ENCODE results near the gene PHACTR2.

Gene PHACTR2

GRCh38 chr6:143675382-143675900, 2.3 kb upstream of the PHACTR2 start:
- H2AK5ac ChIP-seq (ENCODE audit: low read length) = no peak overlapping the region
- H3K36me3 ChIP-seq (ENCODE audit: control insufficient read depth in 1 of 2, insufficient read depth in 2 of 2, low read length in 2 of 2) = no peaks in the 10 kb centered on the region
- H2AFZ ChIP-seq (ENCODE audit: insufficient read depth, low read length, poor library complexity) = no peak overlapping the region
- H3K27ac ChIP-seq (ENCODE audit: low read depth, low read length) = peak overlapping the region; percentile 4
- H3K4me3 ChIP-seq (ENCODE audit: low read depth, low read length) = no peak overlapping the region
- peaks cover 6% of the 10 kb centered on the region for H3K79me2 ChIP-seq (ENCODE audit: control insufficient read depth, insufficient read depth, low read length, poor library complexity)
- no peak overlapping the region for H3K23ac ChIP-seq (ENCODE audit: low read length)
- no peak overlapping the region for H3K14ac ChIP-seq (ENCODE audit: low read length)
- no peak overlapping the region for H4K12ac ChIP-seq (ENCODE audit: low read depth, low read length)
- H4K91ac ChIP-seq (ENCODE audit: low read depth, low read length) = peak overlapping the region; percentile 20
- H3K4me1 ChIP-seq (ENCODE audit: control insufficient read depth in 1 of 2, insufficient read depth in 2 of 2, low read length in 2 of 2) = peaks cover 9 to 13% of the 10 kb centered on the region in 2 experiments
- H3K79me1 ChIP-seq (ENCODE audit: low read length) = peaks cover 17% of the 10 kb centered on the region
- H3K27me3 ChIP-seq (ENCODE audit: insufficient read depth, low read length) = no peaks in the 10 kb centered on the region
- no peak overlapping the region for H3K18ac ChIP-seq (ENCODE audit: low read length)
- H3K4me2 ChIP-seq (ENCODE audit: low read length) = no peak overlapping the region
- H3K4ac ChIP-seq (ENCODE audit: low read depth, low read length) = no peak overlapping the region
- H3K9ac ChIP-seq (ENCODE audit: low read length) = no peak overlapping the region
- H2BK120ac ChIP-seq (ENCODE audit: insufficient read depth, low read length, poor library complexity) = peak overlapping the region; percentile 26
- no peak overlapping the region for H4K8ac ChIP-seq (ENCODE audit: low read depth, low read length)
- no peak for DNase-seq
- H2BK12ac ChIP-seq (ENCODE audit: low read length) = peak overlapping the region; percentile 37
- no peaks in the 10 kb centered on the region for H3K9me3 ChIP-seq (ENCODE audit: insufficient read depth, low read depth, low read length)
- peak overlapping the region; percentile 29 for H2BK5ac ChIP-seq (ENCODE audit: low read depth, low read length, poor library complexity)

- H3K27ac ChIP-seq (ENCODE audit: low read depth, low read length) = no peak overlapping the region
- H2BK5ac ChIP-seq (ENCODE audit: low read depth, low read length, poor library complexity) = no peak overlapping the region
- peaks cover 17% of the 10 kb centered on the region for H3K79me1 ChIP-seq (ENCODE audit: low read length)
- no peak overlapping the region for H3K4ac ChIP-seq (ENCODE audit: low read depth, low read length)
- H3K14ac ChIP-seq (ENCODE audit: low read length) = no peak overlapping the region
- no peaks in the 10 kb centered on the region for H3K9me3 ChIP-seq (ENCODE audit: insufficient read depth, low read depth, low read length)
- no peak overlapping the region for H4K8ac ChIP-seq (ENCODE audit: low read depth, low read length)
- H2AK5ac ChIP-seq (ENCODE audit: low read length) = no peak overlapping the region
- H3K4me2 ChIP-seq (ENCODE audit: low read length) = no peak overlapping the region
- no peak overlapping the region for H3K4me3 ChIP-seq (ENCODE audit: low read depth, low read length)
- H2BK12ac ChIP-seq (ENCODE audit: low read length) = no peak overlapping the region
- H3K23ac ChIP-seq (ENCODE audit: low read length) = no peak overlapping the region
- no CpG with 5 or more reads among the region's 1 CpG for WGBS (ENCODE audit: extremely low coverage, insufficient coverage, insufficient read length)
- no peak overlapping the region for H2BK120ac ChIP-seq (ENCODE audit: insufficient read depth, low read length, poor library complexity)
- peaks cover 9 to 13% of the 10 kb centered on the region in 2 experiments for H3K4me1 ChIP-seq (ENCODE audit: control insufficient read depth in 1 of 2, insufficient read depth in 2 of 2, low read length in 2 of 2)
- no peak overlapping the region for H3K9ac ChIP-seq (ENCODE audit: low read length)
- H3K27me3 ChIP-seq (ENCODE audit: insufficient read depth, low read length) = no peaks in the 10 kb centered on the region
- H3K18ac ChIP-seq (ENCODE audit: low read length) = no peak overlapping the region
- H4K12ac ChIP-seq (ENCODE audit: low read depth, low read length) = no peak overlapping the region
- peak; percentile 18 to 95 for DNase-seq
- H4K91ac ChIP-seq (ENCODE audit: low read depth, low read length) = no peak overlapping the region
- H3K36me3 ChIP-seq (ENCODE audit: control insufficient read depth in 1 of 2, insufficient read depth in 2 of 2, low read length in 2 of 2) = no peaks in the 10 kb centered on the region
- H2AFZ ChIP-seq (ENCODE audit: insufficient read depth, low read length, poor library complexity) = no peak overlapping the region
- peaks cover 6% of the 10 kb centered on the region for H3K79me2 ChIP-seq (ENCODE audit: control insufficient read depth, insufficient read depth, low read length, poor library complexity)
These were observed 1.8 kb upstream of the PHACTR2 start for GRCh38 chr6:143675946-143676345.

DNA sequence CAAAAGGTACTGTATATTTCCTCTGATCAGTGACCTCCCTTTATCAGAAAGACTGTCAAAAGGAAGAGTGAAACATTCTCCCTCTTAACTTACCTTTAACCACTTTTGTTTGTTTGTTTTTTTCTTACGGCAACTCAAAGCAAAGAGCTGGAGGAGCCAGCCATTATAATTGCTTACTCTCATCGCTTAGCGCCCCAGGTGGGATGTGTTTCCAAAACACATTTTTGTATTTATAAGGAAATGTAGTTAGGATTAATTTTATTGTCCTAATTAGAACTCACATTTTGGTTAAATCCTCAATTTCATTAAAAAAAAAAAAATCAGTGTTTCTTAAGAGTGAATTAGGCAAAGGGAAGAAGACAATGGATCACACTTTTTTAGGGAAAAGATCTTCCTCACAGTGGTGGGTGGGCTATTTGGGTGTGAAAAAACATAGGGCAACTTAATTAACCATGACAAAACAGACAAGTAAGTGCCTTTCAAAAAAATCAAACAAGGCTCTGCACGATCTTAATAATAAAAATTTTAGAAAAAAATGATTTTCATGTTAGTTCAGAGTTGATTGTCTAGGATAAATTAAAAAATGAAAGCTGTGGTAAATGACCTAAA, 1.2 kb upstream of the PHACTR2 start:
- Histone ChIP-seq H3K9me3 (ENCODE audit: insufficient read depth, low read depth, low read length) (no peaks in the 10 kb centered on the region), H3K4ac (ENCODE audit: low read depth, low read length) (no peak overlapping the region), H3K27me3 (ENCODE audit: insufficient read depth, low read length) (no peaks in the 10 kb centered on the region), H3K79me1 (ENCODE audit: low read length) (peaks cover 17% of the 10 kb centered on the region), H2AFZ (ENCODE audit: insufficient read depth, low read length, poor library complexity) (no peak overlapping the region), H3K4me2 (ENCODE audit: low read length) (no peak overlapping the region), H4K91ac (ENCODE audit: low read depth, low read length) (no peak overlapping the region), H3K4me3 (ENCODE audit: low read depth, low read length) (no peak overlapping the region), H3K79me2 (ENCODE audit: control insufficient read depth, insufficient read depth, low read length, poor library complexity) (peaks cover 6% of the 10 kb centered on the region), H2BK120ac (ENCODE audit: insufficient read depth, low read length, poor library complexity) (no peak overlapping the region), H2AK5ac (ENCODE audit: low read length) (no peak overlapping the region), H2BK12ac (ENCODE audit: low read length) (no peak overlapping the region), H4K8ac (ENCODE audit: low read depth, low read length) (no peak overlapping the region), H3K14ac (ENCODE audit: low read length) (no peak overlapping the region), H3K9ac (ENCODE audit: low read length) (no peak overlapping the region), H3K23ac (ENCODE audit: low read length) (no peak overlapping the region), H3K4me1 (ENCODE audit: control insufficient read depth in 1 of 2, insufficient read depth in 2 of 2, low read length in 2 of 2) (peaks cover 9 to 13% of the 10 kb centered on the region in 2 experiments), H3K18ac (ENCODE audit: low read length) (no peak overlapping the region), H3K36me3 (ENCODE audit: control insufficient read depth in 1 of 2, insufficient read depth in 2 of 2, low read length in 2 of 2) (no peaks in the 10 kb centered on the region), H3K27ac (ENCODE audit: low read depth, low read length) (peak overlapping the region; percentile 58), H4K12ac (ENCODE audit: low read depth, low read length) (no peak overlapping the region), H2BK5ac (ENCODE audit: low read depth, low read length, poor library complexity) (no peak overlapping the region)
- WGBS (ENCODE audit: extremely low coverage, insufficient coverage, insufficient read length) = no CpG with 5 or more reads among the region's 4 CpGs
- DNase-seq = no peak

DNA sequence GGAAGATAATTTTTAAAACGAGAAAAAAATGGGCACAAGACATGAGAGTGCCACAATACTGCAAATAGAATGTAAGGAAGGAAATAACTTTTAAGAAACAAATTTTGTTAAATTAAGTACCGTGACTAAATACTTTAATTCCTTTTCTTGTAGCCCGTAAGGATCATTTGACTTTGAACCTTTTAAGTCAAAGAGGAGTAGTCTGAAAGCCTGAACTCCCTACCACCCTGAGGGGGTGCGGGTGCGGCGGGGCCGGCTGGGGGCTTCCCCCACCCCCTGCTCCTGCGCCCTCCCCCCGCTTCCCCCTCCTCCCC, 231 bp upstream of the PHACTR2 start:
- H4K8ac ChIP-seq (ENCODE audit: low read depth, low read length) = no peak overlapping the region
- H3K9me3 ChIP-seq (ENCODE audit: insufficient read depth, low read depth, low read length) = no peaks in the 10 kb centered on the region
- H4K91ac ChIP-seq (ENCODE audit: low read depth, low read length) = no peak overlapping the region
- H2BK120ac ChIP-seq (ENCODE audit: insufficient read depth, low read length, poor library complexity) = no peak overlapping the region
- peaks cover 17% of the 10 kb centered on the region for H3K79me1 ChIP-seq (ENCODE audit: low read length)
- no CpG with 5 or more reads among the region's 9 CpGs for WGBS (ENCODE audit: extremely low coverage, insufficient coverage, insufficient read length)
- H3K9ac ChIP-seq (ENCODE audit: low read length) = no peak overlapping the region
- no peak for DNase-seq
- no peak overlapping the region for H2AK5ac ChIP-seq (ENCODE audit: low read length)
- no peaks in the 10 kb centered on the region for H3K27me3 ChIP-seq (ENCODE audit: insufficient read depth, low read length)
- no peak overlapping the region for H3K4me3 ChIP-seq (ENCODE audit: low read depth, low read length)
- H4K12ac ChIP-seq (ENCODE audit: low read depth, low read length) = no peak overlapping the region
- H3K4me2 ChIP-seq (ENCODE audit: low read length) = peak overlapping the region; percentile 48
- no peak overlapping the region for H2BK5ac ChIP-seq (ENCODE audit: low read depth, low read length, poor library complexity)
- H2AFZ ChIP-seq (ENCODE audit: insufficient read depth, low read length, poor library complexity) = no peak overlapping the region
- H3K14ac ChIP-seq (ENCODE audit: low read length) = no peak overlapping the region
- no peak overlapping the region for H2BK12ac ChIP-seq (ENCODE audit: low read length)
- H3K4ac ChIP-seq (ENCODE audit: low read depth, low read length) = no peak overlapping the region
- peaks cover 8% of the 10 kb centered on the region for H3K79me2 ChIP-seq (ENCODE audit: control insufficient read depth, insufficient read depth, low read length, poor library complexity)
- peak overlapping the region; percentile 53 for H3K27ac ChIP-seq (ENCODE audit: low read depth, low read length)
- H3K18ac ChIP-seq (ENCODE audit: low read length) = no peak overlapping the region
- peaks cover 9 to 13% of the 10 kb centered on the region in 2 experiments for H3K4me1 ChIP-seq (ENCODE audit: control insufficient read depth in 1 of 2, insufficient read depth in 2 of 2, low read length in 2 of 2)
- H3K23ac ChIP-seq (ENCODE audit: low read length) = no peak overlapping the region
- peaks cover 0 to 3% of the 10 kb centered on the region in 2 experiments for H3K36me3 ChIP-seq (ENCODE audit: control insufficient read depth in 1 of 2, insufficient read depth in 2 of 2, low read length in 2 of 2)

All from trophoblast cell (in vitro differentiated cells and primary cell).